Measurements from ENCODE around the gene TENT4A.

TENT4A gene

GRCh38 chr5:6705088-6705487 lies 8.1 kb upstream of the TENT4A start:
- no peaks in the 10 kb centered on the region for H3K36me3 Mint-ChIP-seq (ENCODE audit: low read depth)
- no peaks in the 10 kb centered on the region for H3K9me3 Mint-ChIP-seq
- peaks cover 8% of the 10 kb centered on the region for H3K4me1 Mint-ChIP-seq (ENCODE audit: low read depth)
- no peak for DNase-seq (ENCODE audit: low spot score)
- no peak overlapping the region for H3K4me3 Mint-ChIP-seq
- H3K27ac Mint-ChIP-seq: no peak overlapping the region
- H3K27me3 Mint-ChIP-seq (ENCODE audit: low read depth): peaks cover 10% of the 10 kb centered on the region

GRCh38 chr5:6705959-6706358 lies 7.3 kb upstream of the TENT4A start:
- no peak overlapping the region for H3K4me3 Mint-ChIP-seq
- no peaks in the 10 kb centered on the region for H3K36me3 Mint-ChIP-seq (ENCODE audit: low read depth)
- peaks cover 2% of the 10 kb centered on the region for H3K27me3 Mint-ChIP-seq (ENCODE audit: low read depth)
- peak; percentile 1 for DNase-seq (ENCODE audit: low spot score)
- peaks cover 8% of the 10 kb centered on the region for H3K4me1 Mint-ChIP-seq (ENCODE audit: low read depth)
- no peaks in the 10 kb centered on the region for H3K9me3 Mint-ChIP-seq
- no peak overlapping the region for H3K27ac Mint-ChIP-seq

- Mint-ChIP-seq H3K9me3 (no peaks in the 10 kb centered on the region), H3K27ac (no peak overlapping the region), H3K36me3 (ENCODE audit: low read depth) (no peaks in the 10 kb centered on the region), H3K4me1 (ENCODE audit: low read depth) (peaks cover 14% of the 10 kb centered on the region), H3K27me3 (ENCODE audit: low read depth) (no peaks in the 10 kb centered on the region), H3K4me3 (no peak overlapping the region)
- DNase-seq (ENCODE audit: low spot score): no peak
Measured at GRCh38 chr5:6707852-6708251, 5.4 kb upstream of the TENT4A start.

GRCh38 chr5:6708814-6709213 lies 4.4 kb upstream of the TENT4A start:
- Mint-ChIP-seq H3K9me3 (no peaks in the 10 kb centered on the region), H3K4me1 (ENCODE audit: low read depth) (peaks cover 14% of the 10 kb centered on the region), H3K4me3 (no peak overlapping the region), H3K36me3 (ENCODE audit: low read depth) (no peaks in the 10 kb centered on the region), H3K27me3 (ENCODE audit: low read depth) (no peaks in the 10 kb centered on the region), H3K27ac (no peak overlapping the region)
- peak; percentile 4 for DNase-seq (ENCODE audit: low spot score)

GRCh38 chr5:6710070-6710469 lies 3.2 kb upstream of the TENT4A start:
- no peak overlapping the region for H3K27ac Mint-ChIP-seq
- peaks cover 12% of the 10 kb centered on the region for H3K4me1 Mint-ChIP-seq (ENCODE audit: low read depth)
- H3K36me3 Mint-ChIP-seq (ENCODE audit: low read depth): no peaks in the 10 kb centered on the region
- DNase-seq (ENCODE audit: low spot score): no peak
- no peaks in the 10 kb centered on the region for H3K9me3 Mint-ChIP-seq
- no peak overlapping the region for H3K4me3 Mint-ChIP-seq
- H3K27me3 Mint-ChIP-seq (ENCODE audit: low read depth): no peaks in the 10 kb centered on the region

- no peak overlapping the region for H3K27ac Mint-ChIP-seq
- peak overlapping the region; percentile 40 for H3K4me3 Mint-ChIP-seq
- no peaks in the 10 kb centered on the region for H3K9me3 Mint-ChIP-seq
- H3K36me3 Mint-ChIP-seq (ENCODE audit: low read depth): no peaks in the 10 kb centered on the region
- no peaks in the 10 kb centered on the region for H3K27me3 Mint-ChIP-seq (ENCODE audit: low read depth)
- peak; percentile 2 for DNase-seq (ENCODE audit: low spot score)
- peaks cover 16% of the 10 kb centered on the region for H3K4me1 Mint-ChIP-seq (ENCODE audit: low read depth)
Measured at GRCh38 chr5:6710551-6711318, 2.5 kb upstream of the TENT4A start.

- Mint-ChIP-seq H3K27me3 (ENCODE audit: low read depth) (no peaks in the 10 kb centered on the region), H3K36me3 (ENCODE audit: low read depth) (peaks cover 4% of the 10 kb centered on the region), H3K4me3 (peak overlapping the region; percentile 88), H3K27ac (peak overlapping the region; percentile 94), H3K9me3 (no peaks in the 10 kb centered on the region), H3K4me1 (ENCODE audit: low read depth) (peaks cover 20% of the 10 kb centered on the region)
- DNase-seq (ENCODE audit: low spot score): no peak
Measured at GRCh38 chr5:6711409-6712141, 1.7 kb upstream of the TENT4A start.

- H3K36me3 Mint-ChIP-seq (ENCODE audit: low read depth): peaks cover 4% of the 10 kb centered on the region
- no peaks in the 10 kb centered on the region for H3K27me3 Mint-ChIP-seq (ENCODE audit: low read depth)
- DNase-seq (ENCODE audit: low spot score): peak; percentile 47
- H3K4me3 Mint-ChIP-seq: peak overlapping the region; percentile 88
- no peaks in the 10 kb centered on the region for H3K9me3 Mint-ChIP-seq
- peak overlapping the region; percentile 94 for H3K27ac Mint-ChIP-seq
- H3K4me1 Mint-ChIP-seq (ENCODE audit: low read depth): peaks cover 25% of the 10 kb centered on the region
Measured at GRCh38 chr5:6712142-6712576, 1.1 kb upstream of the TENT4A start.

- H3K9me3 Mint-ChIP-seq: no peaks in the 10 kb centered on the region
- no peaks in the 10 kb centered on the region for H3K27me3 Mint-ChIP-seq (ENCODE audit: low read depth)
- H3K36me3 Mint-ChIP-seq (ENCODE audit: low read depth): peaks cover 8% of the 10 kb centered on the region
- H3K4me3 Mint-ChIP-seq: peak overlapping the region; percentile 88
- DNase-seq (ENCODE audit: low spot score): peak; percentile 98
- peak overlapping the region; percentile 94 for H3K27ac Mint-ChIP-seq
- H3K4me1 Mint-ChIP-seq (ENCODE audit: low read depth): peaks cover 30% of the 10 kb centered on the region
Measured at GRCh38 chr5:6712577-6713273, 507 bp upstream of the TENT4A start.

- H3K27me3 Mint-ChIP-seq (ENCODE audit: low read depth): no peaks in the 10 kb centered on the region
- peak; percentile 16 for DNase-seq (ENCODE audit: low spot score)
- H3K4me3 Mint-ChIP-seq: peak overlapping the region; percentile 86
- peaks cover 42% of the 10 kb centered on the region for H3K4me1 Mint-ChIP-seq (ENCODE audit: low read depth)
- no peaks in the 10 kb centered on the region for H3K9me3 Mint-ChIP-seq
- peak overlapping the region; percentile 83 for H3K27ac Mint-ChIP-seq
- H3K36me3 Mint-ChIP-seq (ENCODE audit: low read depth): peaks cover 20% of the 10 kb centered on the region
Measured at GRCh38 chr5:6714226-6715041, 1.2 kb downstream of the TENT4A start.

GRCh38 chr5:6715271-6715670 lies 2.0 kb downstream of the TENT4A start:
- H3K27me3 Mint-ChIP-seq (ENCODE audit: low read depth): no peaks in the 10 kb centered on the region
- no peaks in the 10 kb centered on the region for H3K9me3 Mint-ChIP-seq
- peaks cover 20% of the 10 kb centered on the region for H3K36me3 Mint-ChIP-seq (ENCODE audit: low read depth)
- no peak for DNase-seq (ENCODE audit: low spot score)
- H3K27ac Mint-ChIP-seq: peak overlapping the region; percentile 83
- H3K4me3 Mint-ChIP-seq: peak overlapping the region; percentile 86
- peaks cover 50% of the 10 kb centered on the region for H3K4me1 Mint-ChIP-seq (ENCODE audit: low read depth)

GRCh38 chr5:6715758-6716628 lies 2.8 kb downstream of the TENT4A start:
- H3K4me1 Mint-ChIP-seq (ENCODE audit: low read depth): peaks cover 55% of the 10 kb centered on the region
- DNase-seq (ENCODE audit: low spot score): peak; percentile 4

More at GRCh38 chr5:6715758-6716628, 2.8 kb downstream of the TENT4A start:
- Mint-ChIP-seq H3K36me3 (ENCODE audit: low read depth) (peaks cover 20% of the 10 kb centered on the region), H3K4me3 (peak overlapping the region; percentile 86), H3K27ac (peak overlapping the region; percentile 17), H3K27me3 (ENCODE audit: low read depth) (no peaks in the 10 kb centered on the region), H3K9me3 (no peaks in the 10 kb centered on the region)
